ENCODE data around the gene FGFR3. TPM values are rescaled to one million over a fixed set of nuclear protein-coding genes. Genes with fewer than 3 reads are reported as not detected.
"Not testable (repeated sequence)": the region's sequence is repeated elsewhere in the genome, so short reads cannot be mapped to it uniquely, and the experiment has no call there.

The FGFR3 gene
- total RNA-seq, 1 experiment from 2014 or later: 8.6 TPM

- in situ Hi-C loops (cut with HindIII; ENCODE audit: low pct_unique_long_range_greater_than_20kb, low sequenced_read_pairs): no loop called here
- DNase-seq (ENCODE audit: low read depth): no peak
Observed at GRCh38 chr4:1842339-1842895, 49.3 kb downstream of the FGFR3 start.

- in situ Hi-C loops (cut with HindIII; ENCODE audit: low pct_unique_long_range_greater_than_20kb, low sequenced_read_pairs): no loop called here
- DNase-seq (ENCODE audit: low read depth): no peak
Observed at GRCh38 chr4:1842993-1843448, 49.9 kb downstream of the FGFR3 start.

- DNase-seq (ENCODE audit: low read depth): no peak
- in situ Hi-C loops (cut with HindIII; ENCODE audit: low pct_unique_long_range_greater_than_20kb, low sequenced_read_pairs): no loop called here
Observed at GRCh38 chr4:1843852-1844251, 50.8 kb downstream of the FGFR3 start.

GRCh38 chr4:1844618-1845017 lies 51.5 kb downstream of the FGFR3 start:
- DNase-seq (ENCODE audit: low read depth); in situ Hi-C loops (cut with HindIII; ENCODE audit: low pct_unique_long_range_greater_than_20kb, low sequenced_read_pairs): not testable (repeated sequence)

GRCh38 chr4:1846580-1846979 lies 53.5 kb downstream of the FGFR3 start:
- in situ Hi-C loops (cut with HindIII; ENCODE audit: low pct_unique_long_range_greater_than_20kb, low sequenced_read_pairs): no loop called here
- no peak for DNase-seq (ENCODE audit: low read depth)

- in situ Hi-C loops (cut with HindIII; ENCODE audit: low pct_unique_long_range_greater_than_20kb, low sequenced_read_pairs): no loop called here
- DNase-seq (ENCODE audit: low read depth): no peak
Observed at GRCh38 chr4:1850276-1850675, 57.2 kb downstream of the FGFR3 start.

- in situ Hi-C loops (cut with HindIII; ENCODE audit: low pct_unique_long_range_greater_than_20kb, low sequenced_read_pairs): no loop called here
- no peak for DNase-seq (ENCODE audit: low read depth)
Observed at GRCh38 chr4:1851160-1851559, 58.1 kb downstream of the FGFR3 start.

- no peak for DNase-seq (ENCODE audit: low read depth)
Observed at GRCh38 chr4:1851575-1852410, 58.7 kb downstream of the FGFR3 start.

GRCh38 chr4:1852904-1853623 lies 60.0 kb downstream of the FGFR3 start:
- in situ Hi-C loops (cut with HindIII; ENCODE audit: low pct_unique_long_range_greater_than_20kb, low sequenced_read_pairs): no loop called here
- no peak for DNase-seq (ENCODE audit: low read depth)

More at GRCh38 chr4:1851575-1852410, 58.7 kb downstream of the FGFR3 start:
- in situ Hi-C loops (cut with HindIII; ENCODE audit: low pct_unique_long_range_greater_than_20kb, low sequenced_read_pairs): no loop called here

GRCh38 chr4:1854752-1855151 lies 61.7 kb downstream of the FGFR3 start:
- in situ Hi-C loops (cut with HindIII; ENCODE audit: low pct_unique_long_range_greater_than_20kb, low sequenced_read_pairs): no loop called here
- no peak for DNase-seq (ENCODE audit: low read depth)

- DNase-seq (ENCODE audit: low read depth): no peak
- in situ Hi-C loops (cut with HindIII; ENCODE audit: low pct_unique_long_range_greater_than_20kb, low sequenced_read_pairs): no loop called here
Observed at GRCh38 chr4:1855333-1856070, 62.4 kb downstream of the FGFR3 start.

GRCh38 chr4:1856071-1856942 lies 63.2 kb downstream of the FGFR3 start, which contains the start of gene LETM1:
Gene LETM1 (minus strand): TSS chr4:1856156. CDS start chr4:1855950, 206 bp downstream.
- in situ Hi-C loops (cut with HindIII; ENCODE audit: low pct_unique_long_range_greater_than_20kb, low sequenced_read_pairs): no loop called here
- DNase-seq (ENCODE audit: low read depth): peak; percentile 93

- peak; percentile 33 for DNase-seq (ENCODE audit: low read depth)
- in situ Hi-C loops (cut with HindIII; ENCODE audit: low pct_unique_long_range_greater_than_20kb, low sequenced_read_pairs): no loop called here
Observed at GRCh38 chr4:1856943-1857699, 64.0 kb downstream of the FGFR3 start.

GRCh38 chr4:1857931-1858330 lies 64.8 kb downstream of the FGFR3 start:
- DNase-seq (ENCODE audit: low read depth): no peak
- in situ Hi-C loops (cut with HindIII; ENCODE audit: low pct_unique_long_range_greater_than_20kb, low sequenced_read_pairs): no loop called here

Data from Caki2 (cell line).